Activated naive CD4-positive, alpha-beta T cell treated with anti-CD3 and anti-CD28 coated beads, Interleukin-2, amount 50 U/mL, for 24 hours (primary cell): ENCODE data around the gene PDSS2.

Source experiments
- H3K27ac Mint-ChIP-seq: one replicate; pipeline ENCODE4 v1.8.0; 2021; ENCODE audit warnings: mild to moderate bottlenecking, mixed read lengths
- H3K27me3 Mint-ChIP-seq: one replicate; pipeline ENCODE4 v1.8.0; 2021; ENCODE audit warnings: mixed read lengths
- H3K36me3 Mint-ChIP-seq: one replicate; pipeline ENCODE4 v1.8.0; 2021; ENCODE audit warnings: mixed read lengths
- H3K4me1 Mint-ChIP-seq: one replicate; pipeline ENCODE4 v1.8.0; 2021; ENCODE audit warnings: mixed read lengths
- H3K4me3 Mint-ChIP-seq: one replicate; pipeline ENCODE4 v1.8.0; 2021; ENCODE audit warnings: mild to moderate bottlenecking, mixed read lengths
- H3K9me3 Mint-ChIP-seq: one replicate; pipeline ENCODE4 v1.8.0; 2021; ENCODE audit warnings: mixed read lengths

PDSS2 gene

DNA sequence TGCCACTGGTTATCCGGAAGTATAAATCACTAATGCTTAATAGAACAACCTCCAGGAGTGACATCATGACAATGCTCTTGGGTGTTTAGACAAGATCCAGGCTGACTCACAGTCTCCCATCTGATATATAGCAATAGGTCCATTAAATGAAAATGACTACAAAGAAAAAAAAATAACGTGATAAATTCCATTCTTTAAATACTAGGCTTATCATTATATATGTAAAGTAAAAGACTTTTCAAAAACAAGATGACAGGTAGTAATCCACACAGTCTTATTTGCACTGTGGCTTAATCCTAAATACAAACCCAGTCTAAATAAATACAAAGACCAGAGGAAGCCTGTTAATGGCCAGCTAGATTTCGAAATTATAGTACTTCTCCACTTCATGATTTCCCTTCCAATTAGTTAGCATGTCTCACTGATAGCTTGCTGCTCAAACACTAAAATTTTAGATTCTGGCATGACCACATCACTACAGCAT, 195.0 kb downstream of the PDSS2 start:
- H3K36me3 Mint-ChIP-seq: peaks cover 5% of the 10 kb centered on the region
- H3K4me1 Mint-ChIP-seq: peaks cover 7% of the 10 kb centered on the region
- H3K4me3 Mint-ChIP-seq: no peak overlapping the region
- H3K9me3 Mint-ChIP-seq: no peaks in the 10 kb centered on the region
- no peak overlapping the region for H3K27ac Mint-ChIP-seq
- H3K27me3 Mint-ChIP-seq: no peaks in the 10 kb centered on the region

DNA sequence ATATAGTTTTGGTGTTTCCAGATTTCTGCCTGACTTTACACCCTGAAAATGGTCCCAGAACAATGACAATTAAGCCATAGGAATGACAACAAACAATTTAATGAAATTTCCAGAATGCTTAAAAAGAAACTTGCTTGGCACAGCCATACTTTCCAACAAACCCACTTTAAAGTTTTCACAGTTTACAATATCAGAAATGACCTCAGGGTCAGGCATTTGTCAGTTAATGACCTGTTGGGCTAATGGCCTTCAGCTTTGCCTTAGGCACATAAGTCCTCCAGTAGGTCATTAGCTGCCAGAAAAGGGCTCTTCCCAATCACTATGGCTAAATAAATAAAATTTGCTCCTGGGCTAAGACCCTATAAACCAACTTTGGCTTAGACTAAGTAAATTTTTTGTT, 199.4 kb downstream of the PDSS2 start:
- Mint-ChIP-seq H3K36me3 (peaks cover 4% of the 10 kb centered on the region), H3K9me3 (no peaks in the 10 kb centered on the region)

DNA sequence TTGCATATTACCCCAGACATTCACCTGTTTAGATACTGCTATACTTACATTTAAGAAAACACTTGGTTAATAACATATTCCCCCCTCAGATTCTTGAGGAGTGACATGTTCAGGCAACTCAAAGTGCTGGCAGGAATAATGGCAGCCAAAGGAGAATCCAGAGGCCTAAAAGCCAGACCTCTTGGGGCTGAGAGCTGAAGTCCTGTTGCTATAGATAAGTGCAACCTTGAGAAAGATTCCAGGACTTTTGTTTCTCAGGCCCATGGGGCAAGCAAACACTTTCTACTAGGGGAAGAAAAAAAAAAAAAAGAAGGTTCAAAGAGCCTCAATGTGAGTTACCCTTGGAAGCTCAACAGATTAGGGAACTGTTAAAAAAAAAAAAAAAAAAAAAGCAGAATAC, 211.2 kb downstream of the PDSS2 start:
- peaks cover 6% of the 10 kb centered on the region for H3K36me3 Mint-ChIP-seq
- H3K4me1 Mint-ChIP-seq: no peaks in the 10 kb centered on the region
- H3K9me3 Mint-ChIP-seq: no peaks in the 10 kb centered on the region
- H3K27me3 Mint-ChIP-seq: no peaks in the 10 kb centered on the region
- no peak overlapping the region for H3K4me3 Mint-ChIP-seq
- no peak overlapping the region for H3K27ac Mint-ChIP-seq

More for the DNA sequence above, 199.4 kb downstream of the PDSS2 start:
- H3K27ac Mint-ChIP-seq: no peak overlapping the region
- no peak overlapping the region for H3K4me3 Mint-ChIP-seq
- H3K27me3 Mint-ChIP-seq: no peaks in the 10 kb centered on the region
- no peaks in the 10 kb centered on the region for H3K4me1 Mint-ChIP-seq

DNA sequence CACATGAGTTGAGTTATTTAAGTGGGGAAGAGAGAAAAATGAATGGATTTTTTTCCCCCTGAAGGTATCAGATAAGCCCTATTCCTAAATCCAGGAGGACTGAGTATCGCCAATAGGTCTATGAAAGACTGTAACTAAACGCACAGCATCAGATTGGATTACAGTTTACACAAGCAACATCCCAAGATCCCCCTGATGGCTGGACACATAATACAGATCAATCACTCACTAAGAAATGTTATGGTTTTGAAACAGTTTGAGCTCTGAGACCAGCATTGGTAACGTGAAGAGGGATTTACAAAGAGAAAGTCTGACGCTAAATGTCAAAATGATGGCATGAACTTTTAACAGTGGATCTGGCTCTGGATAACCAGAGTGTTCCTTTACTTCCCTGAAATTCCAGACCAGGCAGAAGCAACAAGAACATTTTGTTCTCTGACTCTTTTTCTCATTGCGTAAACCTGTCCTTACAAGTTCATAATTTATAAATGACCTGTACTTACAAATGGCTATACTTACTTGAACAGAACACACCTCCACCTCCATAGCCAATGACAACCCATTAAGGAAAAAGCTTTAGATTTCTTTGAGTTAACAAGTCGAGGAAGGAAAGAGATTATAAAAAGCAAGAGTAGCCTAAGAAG, 212.3 kb downstream of the PDSS2 start:
- Mint-ChIP-seq H3K27me3 (no peaks in the 10 kb centered on the region), H3K4me3 (no peak overlapping the region), H3K9me3 (no peaks in the 10 kb centered on the region), H3K36me3 (peaks cover 9% of the 10 kb centered on the region), H3K4me1 (no peaks in the 10 kb centered on the region), H3K27ac (no peak overlapping the region)

DNA sequence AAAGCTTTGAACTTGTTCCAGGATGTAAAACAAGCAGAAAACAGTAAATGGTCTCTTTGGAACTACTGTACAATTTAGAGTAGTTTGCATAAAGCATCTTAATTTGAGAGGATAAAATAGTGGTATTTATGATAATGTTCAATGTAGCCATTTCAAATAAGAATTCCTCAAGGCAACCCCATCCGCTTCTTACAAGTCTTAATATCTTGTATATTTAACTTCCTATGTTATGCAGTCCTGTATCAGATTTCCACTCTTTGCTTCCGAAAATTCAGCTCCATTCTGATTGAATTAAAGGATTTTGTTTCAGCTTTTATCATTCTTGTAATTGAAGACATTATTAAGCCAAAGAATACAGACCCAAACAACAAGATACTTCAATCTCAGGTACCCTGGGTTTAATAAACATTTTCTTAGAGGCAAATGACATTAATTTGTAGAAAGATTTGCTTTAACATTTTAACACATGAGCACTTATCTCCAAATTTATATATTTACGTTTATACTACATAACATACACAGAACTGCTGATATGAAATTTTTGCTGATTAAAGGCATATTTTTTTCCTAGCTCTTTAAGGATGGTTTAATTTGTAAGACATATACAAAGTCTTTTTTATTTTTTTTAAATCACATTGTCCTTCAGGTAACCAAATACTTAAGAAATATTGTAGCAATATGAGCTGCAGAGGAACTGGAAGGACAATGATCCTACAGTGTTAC, 213.0 kb downstream of the PDSS2 start:
- Mint-ChIP-seq H3K36me3 (peaks cover 12% of the 10 kb centered on the region), H3K4me3 (no peak overlapping the region), H3K4me1 (no peaks in the 10 kb centered on the region), H3K9me3 (no peaks in the 10 kb centered on the region), H3K27ac (no peak overlapping the region), H3K27me3 (no peaks in the 10 kb centered on the region)

DNA sequence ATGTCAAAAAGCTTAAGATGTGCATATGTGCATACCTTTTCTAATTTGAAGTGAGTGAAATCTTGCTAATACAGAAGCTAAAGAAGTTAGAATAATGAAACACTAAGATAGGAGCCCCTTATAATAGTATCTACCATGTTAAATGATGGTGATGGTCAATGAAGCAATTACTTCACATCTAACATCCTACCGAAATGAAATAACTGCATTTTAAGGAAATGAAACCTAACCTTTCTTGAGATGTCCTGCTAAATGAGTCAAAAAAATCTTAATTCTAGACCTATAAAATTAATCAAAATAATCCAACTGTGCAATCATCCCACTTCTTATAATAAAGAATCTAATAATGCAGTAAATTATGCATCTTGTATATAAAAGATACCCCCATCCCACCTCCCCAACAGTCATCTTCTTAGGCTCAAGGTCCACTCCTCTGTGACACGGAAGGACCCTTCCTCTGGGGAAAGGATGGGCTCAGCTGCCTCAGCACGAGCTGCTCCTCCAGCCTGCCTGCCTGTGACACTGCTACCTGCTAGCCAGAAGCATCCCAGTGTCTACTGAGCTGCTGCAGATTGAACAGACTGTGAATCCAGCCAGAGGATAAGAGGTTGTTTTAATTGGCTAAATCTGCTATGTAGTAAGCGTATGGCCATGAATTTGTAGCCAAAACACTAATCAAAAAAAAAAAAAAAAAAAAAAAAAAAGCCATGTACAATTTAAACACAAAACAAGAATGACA, 214.5 kb downstream of the PDSS2 start:
- Mint-ChIP-seq H3K4me1 (no peaks in the 10 kb centered on the region), H3K9me3 (no peaks in the 10 kb centered on the region), H3K27ac (no peak overlapping the region), H3K36me3 (peaks cover 12% of the 10 kb centered on the region), H3K27me3 (no peaks in the 10 kb centered on the region), H3K4me3 (no peak overlapping the region)

DNA sequence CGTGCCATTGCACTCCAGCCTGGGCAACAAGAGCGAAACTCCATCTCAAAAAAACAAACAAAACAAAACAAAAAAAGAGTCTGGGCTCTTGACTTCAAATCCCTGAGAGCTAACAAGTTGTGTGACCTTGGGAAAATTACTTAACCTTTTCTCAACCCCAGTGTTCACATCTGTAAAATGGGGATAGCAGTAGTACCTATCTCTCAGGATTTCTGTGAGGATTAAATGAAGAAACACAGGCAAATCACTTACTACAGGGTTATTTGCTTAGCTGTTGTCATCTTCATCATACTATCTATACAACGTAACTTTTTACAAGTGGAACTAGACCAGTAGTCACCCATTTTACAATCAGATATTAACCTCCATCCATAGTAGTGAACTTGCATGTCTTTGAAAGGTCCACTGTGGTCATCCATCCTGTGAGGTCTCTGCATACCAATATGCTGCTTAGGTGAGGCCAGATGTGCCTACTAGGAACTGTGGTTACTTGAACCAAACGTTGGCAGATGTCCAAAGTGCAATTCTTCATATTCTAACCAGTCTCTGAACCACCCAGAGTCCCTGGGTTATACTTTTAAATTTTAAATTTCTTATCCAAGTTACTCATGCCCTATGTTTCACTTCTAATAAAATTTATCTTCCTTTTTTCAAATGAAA, 215.2 kb downstream of the PDSS2 start:
- Mint-ChIP-seq H3K4me3 (no peak overlapping the region), H3K36me3 (peaks cover 12% of the 10 kb centered on the region), H3K27me3 (no peaks in the 10 kb centered on the region)

DNA sequence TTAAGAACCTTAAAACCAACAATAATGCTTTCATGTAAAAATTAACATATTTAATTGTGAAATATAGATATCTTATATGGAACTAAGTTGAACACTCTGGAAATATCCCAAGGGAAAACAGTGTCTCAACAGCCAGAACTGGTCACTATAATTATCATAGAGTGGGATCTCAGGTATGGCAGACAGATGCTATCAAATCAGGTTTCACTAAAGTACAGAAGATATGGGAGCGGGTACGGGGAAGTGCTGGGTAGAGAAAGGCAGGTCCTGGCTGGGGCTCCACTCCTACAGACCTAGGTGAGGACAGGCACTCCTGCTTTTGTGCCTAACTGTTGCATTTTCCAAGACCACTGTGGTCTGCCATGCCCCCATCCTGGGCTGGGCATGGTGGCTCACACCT, 215.9 kb downstream of the PDSS2 start:
- H3K27ac Mint-ChIP-seq: no peak overlapping the region
- H3K27me3 Mint-ChIP-seq: no peaks in the 10 kb centered on the region

More for the DNA sequence above, 215.2 kb downstream of the PDSS2 start:
- H3K9me3 Mint-ChIP-seq: no peaks in the 10 kb centered on the region
- no peak overlapping the region for H3K27ac Mint-ChIP-seq
- H3K4me1 Mint-ChIP-seq: no peaks in the 10 kb centered on the region

DNA sequence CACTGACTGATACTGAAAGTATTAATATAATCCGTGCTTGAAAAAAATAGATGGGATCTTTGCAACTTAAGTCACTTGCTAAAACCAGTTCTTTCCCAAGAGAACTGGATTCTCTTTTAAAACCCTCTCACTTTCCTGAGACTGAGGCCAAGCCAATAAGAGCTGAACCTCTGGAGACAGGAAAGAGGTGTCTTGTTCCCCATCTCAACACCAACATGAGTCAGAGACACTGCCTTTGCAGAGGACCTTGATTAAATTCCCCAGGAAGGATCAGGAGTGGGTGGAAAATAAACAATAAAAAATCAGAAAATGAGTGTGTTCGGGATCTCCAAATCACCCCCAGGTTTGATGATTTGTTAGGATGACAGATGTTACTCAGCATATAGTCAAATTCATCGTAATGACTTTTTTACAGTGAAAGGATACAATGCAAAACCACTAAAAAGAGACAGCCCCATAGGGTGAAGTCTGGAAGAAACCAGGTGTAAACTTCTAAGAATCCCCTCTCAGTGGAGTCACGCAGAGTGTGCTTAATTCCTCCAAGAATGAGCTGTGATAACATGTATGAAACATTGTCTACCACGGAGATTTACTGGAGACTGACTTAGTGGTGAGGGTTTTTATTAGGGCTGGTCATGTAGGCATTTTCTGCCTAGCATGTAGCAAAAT, 221.2 kb downstream of the PDSS2 start:
- Mint-ChIP-seq H3K27ac (no peak overlapping the region), H3K4me3 (no peak overlapping the region), H3K4me1 (no peaks in the 10 kb centered on the region), H3K36me3 (peaks cover 32% of the 10 kb centered on the region), H3K27me3 (no peaks in the 10 kb centered on the region), H3K9me3 (peaks cover 9% of the 10 kb centered on the region)

More for the DNA sequence above, 215.9 kb downstream of the PDSS2 start:
- no peaks in the 10 kb centered on the region for H3K4me1 Mint-ChIP-seq
- peaks cover 12% of the 10 kb centered on the region for H3K36me3 Mint-ChIP-seq
- no peak overlapping the region for H3K4me3 Mint-ChIP-seq
- no peaks in the 10 kb centered on the region for H3K9me3 Mint-ChIP-seq

DNA sequence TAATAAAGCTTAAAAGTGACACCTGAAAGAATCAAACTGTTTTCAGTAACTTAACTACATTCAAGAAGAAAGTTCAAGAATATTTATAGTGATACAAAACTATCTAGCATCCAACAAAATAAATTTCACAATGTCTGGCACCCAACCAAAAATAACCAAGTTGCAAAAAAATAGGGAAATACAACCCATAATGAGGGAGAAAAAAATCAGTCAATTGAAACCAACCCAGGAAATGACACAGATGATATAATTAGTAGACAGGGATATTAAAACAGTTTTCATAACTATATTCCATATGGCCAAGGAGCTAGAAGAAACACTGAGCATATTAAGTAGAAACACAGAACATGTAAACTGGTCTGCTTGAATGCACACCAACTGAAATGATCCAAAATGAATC, 223.9 kb downstream of the PDSS2 start:
- peaks cover 33% of the 10 kb centered on the region for H3K36me3 Mint-ChIP-seq
- no peaks in the 10 kb centered on the region for H3K27me3 Mint-ChIP-seq
- H3K4me1 Mint-ChIP-seq: no peaks in the 10 kb centered on the region
- no peak overlapping the region for H3K4me3 Mint-ChIP-seq
- H3K27ac Mint-ChIP-seq: no peak overlapping the region
- peaks cover 9% of the 10 kb centered on the region for H3K9me3 Mint-ChIP-seq

DNA sequence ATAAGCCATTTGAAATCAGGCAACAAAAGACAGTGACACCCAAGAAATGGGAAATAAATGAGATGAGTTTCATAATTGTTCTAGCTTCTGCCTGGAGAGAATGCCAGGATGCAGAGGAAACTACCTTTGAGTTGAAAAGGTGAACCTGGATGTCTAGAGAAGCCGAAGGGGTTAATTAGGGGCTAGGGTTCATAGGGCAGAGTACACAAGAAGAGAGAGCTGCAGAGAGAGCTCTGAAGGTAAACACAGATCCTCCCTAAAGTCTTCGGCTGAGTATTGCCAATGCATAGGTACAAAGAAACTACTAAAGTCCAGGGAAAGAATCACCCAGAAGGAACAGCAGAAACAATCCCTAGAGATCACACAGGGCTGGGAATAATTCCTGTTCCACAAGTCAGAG, 224.4 kb downstream of the PDSS2 start:
- no peaks in the 10 kb centered on the region for H3K4me1 Mint-ChIP-seq
- no peaks in the 10 kb centered on the region for H3K27me3 Mint-ChIP-seq
- H3K36me3 Mint-ChIP-seq: peaks cover 33% of the 10 kb centered on the region
- H3K9me3 Mint-ChIP-seq: peaks cover 9% of the 10 kb centered on the region
- no peak overlapping the region for H3K4me3 Mint-ChIP-seq
- H3K27ac Mint-ChIP-seq: no peak overlapping the region

DNA sequence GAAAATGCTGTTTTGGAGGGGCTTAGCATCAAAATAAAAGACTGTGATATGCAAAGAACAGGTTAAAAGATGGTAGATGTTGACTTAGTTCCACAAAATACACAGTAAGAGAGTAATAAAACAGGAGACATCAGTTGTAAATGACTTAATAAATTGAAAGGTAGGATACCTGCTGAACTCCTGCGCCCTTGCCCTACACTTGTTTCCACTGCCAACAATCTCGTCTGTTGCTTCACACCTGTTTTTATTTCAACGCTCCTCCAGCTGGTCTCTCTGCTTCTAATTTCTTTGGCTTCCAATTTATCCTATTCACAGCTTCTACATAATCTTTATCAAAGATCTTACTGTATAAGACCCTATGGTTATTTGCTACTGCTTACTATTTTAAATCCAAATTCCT, 228.1 kb downstream of the PDSS2 start:
- Mint-ChIP-seq H3K27ac (no peak overlapping the region), H3K4me3 (no peak overlapping the region), H3K4me1 (no peaks in the 10 kb centered on the region), H3K9me3 (peaks cover 9% of the 10 kb centered on the region), H3K36me3 (peaks cover 27% of the 10 kb centered on the region), H3K27me3 (no peaks in the 10 kb centered on the region)

DNA sequence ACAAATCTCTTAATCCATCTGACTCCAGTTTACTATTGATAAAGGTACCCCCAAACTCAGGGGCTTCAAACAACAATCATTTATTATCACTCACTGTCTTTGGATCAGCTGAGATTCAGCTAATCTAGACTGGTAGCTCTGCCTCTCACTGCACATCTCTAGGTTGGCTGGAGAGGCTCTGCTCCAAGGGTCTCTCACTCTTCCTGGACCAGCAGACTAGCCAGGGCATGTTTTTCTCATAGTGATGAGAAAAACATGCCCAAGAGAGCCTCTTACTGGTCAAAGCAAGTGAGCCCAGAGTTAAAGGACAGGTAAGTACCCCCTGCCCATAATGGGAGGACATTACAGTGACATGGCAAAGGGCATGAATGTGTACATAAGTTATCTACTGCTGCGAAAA, 228.9 kb downstream of the PDSS2 start:
- Mint-ChIP-seq H3K27ac (no peak overlapping the region), H3K4me3 (no peak overlapping the region), H3K27me3 (no peaks in the 10 kb centered on the region), H3K36me3 (peaks cover 20% of the 10 kb centered on the region), H3K9me3 (peaks cover 3% of the 10 kb centered on the region), H3K4me1 (no peaks in the 10 kb centered on the region)

DNA sequence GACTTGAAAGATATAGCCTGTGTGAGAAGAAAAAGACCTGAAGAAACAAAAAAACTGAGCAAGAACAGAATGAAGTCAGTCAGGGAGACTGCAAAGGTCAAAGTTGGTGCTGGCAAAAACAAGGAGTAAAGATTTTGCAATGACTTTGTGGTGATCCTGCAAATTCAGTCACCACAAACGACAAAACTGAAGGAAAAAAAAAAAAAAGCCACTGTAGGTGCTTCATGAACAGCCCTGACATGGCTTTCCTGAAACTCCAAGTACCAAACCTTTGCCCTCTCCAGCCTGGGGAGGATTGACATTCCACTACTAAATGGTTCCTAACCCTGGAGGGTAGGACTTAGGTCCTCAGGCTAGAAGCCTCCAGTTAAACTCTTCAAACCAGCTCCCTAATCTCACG, 229.3 kb downstream of the PDSS2 start:
- no peaks in the 10 kb centered on the region for H3K4me1 Mint-ChIP-seq
- H3K4me3 Mint-ChIP-seq: no peak overlapping the region
- H3K9me3 Mint-ChIP-seq: no peaks in the 10 kb centered on the region
- peaks cover 17% of the 10 kb centered on the region for H3K36me3 Mint-ChIP-seq
- H3K27me3 Mint-ChIP-seq: no peaks in the 10 kb centered on the region
- no peak overlapping the region for H3K27ac Mint-ChIP-seq

DNA sequence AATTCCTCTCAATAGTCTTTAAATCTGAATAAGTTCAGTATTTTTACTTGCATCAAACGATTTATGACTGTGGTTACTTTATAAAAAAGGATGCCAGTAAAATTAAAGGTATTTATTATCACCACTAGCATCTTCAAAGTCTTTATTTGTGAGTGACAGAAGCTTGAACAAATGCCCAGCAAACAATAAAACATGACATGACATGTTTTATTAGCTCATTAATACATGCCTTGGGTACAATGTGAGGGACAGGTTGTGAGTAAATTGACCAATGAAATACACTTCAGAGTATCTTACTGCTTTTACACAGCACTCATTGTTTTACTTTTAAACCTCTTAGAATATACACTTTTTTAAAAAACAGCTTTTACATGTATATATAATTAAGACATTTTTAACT, 230.6 kb downstream of the PDSS2 start:
- H3K4me3 Mint-ChIP-seq: no peak overlapping the region

More for the DNA sequence above, 230.6 kb downstream of the PDSS2 start:
- H3K27me3 Mint-ChIP-seq: no peaks in the 10 kb centered on the region
- no peaks in the 10 kb centered on the region for H3K4me1 Mint-ChIP-seq
- H3K27ac Mint-ChIP-seq: no peak overlapping the region
- H3K9me3 Mint-ChIP-seq: no peaks in the 10 kb centered on the region
- peaks cover 13% of the 10 kb centered on the region for H3K36me3 Mint-ChIP-seq
